ENCODE data around the gene ZNF487. TPM values are rescaled to one million over a fixed set of nuclear protein-coding genes. Genes with fewer than 3 reads are reported as not detected.
"Not testable (repeated sequence)": the region's sequence is repeated elsewhere in the genome, so short reads cannot be mapped to it uniquely, and the experiment has no call there.

Gene ZNF487
- polyA plus RNA-seq, 4 donors: 8.4 to 12.2 (median 10.9) TPM

DNA sequence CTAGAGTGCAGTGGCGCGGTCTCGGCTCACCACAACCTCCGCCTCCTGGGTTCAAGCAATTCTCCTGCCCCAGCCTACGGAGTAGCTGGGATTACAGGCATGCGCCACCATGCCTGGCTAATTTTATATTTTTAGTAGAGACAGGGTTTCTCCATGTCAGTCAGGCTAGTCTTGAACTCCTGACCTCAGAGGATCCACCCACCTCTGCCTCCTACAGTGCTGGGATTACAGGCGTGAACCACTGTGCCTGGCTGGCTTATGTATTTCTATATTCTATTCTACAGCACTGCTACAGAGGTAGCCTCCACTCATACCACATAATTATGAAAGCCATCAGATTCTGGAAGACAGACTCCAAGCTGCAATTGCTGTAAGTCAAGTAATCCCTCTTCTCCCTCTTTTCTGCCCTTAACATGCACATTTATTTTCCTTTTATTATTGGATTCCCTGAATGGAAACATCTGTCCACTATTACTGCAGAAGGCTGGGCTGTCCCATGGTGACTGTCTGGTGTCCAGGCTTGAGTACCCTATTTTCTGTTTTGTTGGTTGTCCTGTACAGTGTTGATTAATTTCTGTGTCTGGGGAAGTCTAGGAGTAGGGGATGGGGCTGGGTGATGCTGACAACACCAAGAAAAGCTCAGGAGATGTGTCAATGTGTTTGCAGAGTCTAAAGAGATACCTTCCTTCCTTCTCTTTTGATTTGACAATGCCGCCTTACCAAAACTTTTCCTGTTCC, 5.8 kb upstream of the ZNF487 start:
- DNase-seq (ENCODE audit: low read depth in 4 of 4, low spot score in 3 of 4): no peak

DNA sequence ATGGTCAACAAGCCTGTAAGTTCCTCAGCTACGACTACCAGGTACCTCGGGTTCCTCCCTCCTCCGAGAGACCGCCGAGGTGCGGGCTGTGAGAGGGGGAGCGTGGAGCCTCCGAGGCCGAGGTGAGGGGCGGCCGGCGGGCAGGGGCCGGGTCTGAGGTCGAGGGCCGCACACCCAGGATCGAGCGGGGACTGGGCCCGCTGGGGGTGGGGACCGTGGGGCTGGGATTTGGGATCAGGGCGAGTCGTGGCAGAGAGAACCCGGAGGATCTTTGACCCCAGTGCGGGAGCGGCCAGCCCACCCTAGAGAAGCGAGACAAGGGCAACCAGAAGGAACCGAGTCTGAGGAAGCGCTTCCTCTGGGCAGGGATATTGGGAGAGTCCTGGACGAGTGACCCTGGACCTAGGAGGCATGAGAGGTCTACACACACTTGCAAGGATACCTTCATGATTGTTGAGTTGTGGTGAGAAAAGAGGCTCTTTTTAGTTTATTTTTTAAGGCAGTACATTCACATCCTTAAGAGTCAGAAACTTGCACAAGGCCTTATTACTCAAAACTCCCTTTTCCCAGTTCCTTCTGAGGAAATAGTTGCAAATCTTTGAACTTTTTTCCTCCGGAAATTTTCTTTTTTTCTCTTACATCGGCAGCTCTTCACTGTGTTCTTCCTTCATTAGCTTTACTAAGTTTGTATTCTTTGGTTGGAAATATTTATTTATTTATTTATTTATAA, 395 bp downstream of the ZNF487 start:
- DNase-seq (ENCODE audit: low read depth in 4 of 4, low spot score in 3 of 4): peak in 1 of 4 donors; percentile 29

DNA sequence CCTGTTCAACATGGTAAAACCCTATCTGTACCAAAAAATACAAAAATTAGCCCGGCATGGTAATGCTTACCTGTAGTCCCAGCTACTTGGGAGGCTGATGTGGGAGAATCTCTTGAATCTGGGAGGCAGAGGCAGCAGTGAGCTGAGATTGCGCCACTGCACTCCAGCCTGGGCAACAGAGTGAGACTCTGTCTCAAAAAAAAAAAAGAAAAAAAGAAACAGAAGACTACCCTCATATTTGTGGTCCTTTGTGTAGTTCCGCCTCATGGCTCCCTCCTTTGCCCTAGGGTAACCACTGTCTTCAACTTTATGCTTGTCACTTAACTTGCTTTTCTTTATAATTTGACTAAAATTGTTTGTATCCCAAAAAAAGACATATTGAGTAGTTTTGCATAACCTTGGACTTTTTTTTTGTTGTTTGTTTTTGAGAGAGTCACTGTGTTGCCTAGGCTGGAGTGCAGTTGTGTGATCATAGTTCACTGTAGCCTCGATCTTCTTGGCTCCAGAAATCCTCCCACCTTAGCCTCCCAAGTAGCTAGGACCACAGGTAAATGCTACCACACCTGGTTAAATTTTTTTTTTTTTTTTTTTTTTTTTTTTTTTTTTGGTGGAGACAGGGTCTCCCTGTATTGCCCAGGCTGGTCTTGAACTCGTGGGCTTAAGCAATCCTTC, 3.7 kb downstream of the ZNF487 start:
- no peak for DNase-seq (ENCODE audit: low read depth in 4 of 4, low spot score in 3 of 4)

DNA sequence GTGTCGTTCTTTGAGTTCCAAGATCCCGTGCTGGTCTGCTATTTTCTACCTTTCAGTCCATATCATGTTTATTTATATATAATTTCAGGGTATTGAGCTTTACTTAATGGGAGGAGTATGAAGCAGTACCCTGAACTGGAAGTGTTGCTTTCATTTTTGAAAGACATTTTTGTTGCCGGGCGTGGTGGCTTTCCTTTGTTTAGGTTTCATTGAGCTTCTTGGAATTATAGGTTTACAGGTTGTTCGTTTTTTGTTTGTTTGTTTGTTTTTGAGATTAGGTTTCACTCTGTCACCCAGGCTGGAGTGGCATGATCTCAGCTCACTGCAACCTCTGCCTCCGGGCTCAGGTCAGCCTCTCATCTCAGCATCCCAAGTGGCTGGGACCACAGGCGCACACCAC, 7.4 kb downstream of the ZNF487 start:
- no peak for DNase-seq (ENCODE audit: low read depth in 4 of 4, low spot score in 3 of 4)

DNA sequence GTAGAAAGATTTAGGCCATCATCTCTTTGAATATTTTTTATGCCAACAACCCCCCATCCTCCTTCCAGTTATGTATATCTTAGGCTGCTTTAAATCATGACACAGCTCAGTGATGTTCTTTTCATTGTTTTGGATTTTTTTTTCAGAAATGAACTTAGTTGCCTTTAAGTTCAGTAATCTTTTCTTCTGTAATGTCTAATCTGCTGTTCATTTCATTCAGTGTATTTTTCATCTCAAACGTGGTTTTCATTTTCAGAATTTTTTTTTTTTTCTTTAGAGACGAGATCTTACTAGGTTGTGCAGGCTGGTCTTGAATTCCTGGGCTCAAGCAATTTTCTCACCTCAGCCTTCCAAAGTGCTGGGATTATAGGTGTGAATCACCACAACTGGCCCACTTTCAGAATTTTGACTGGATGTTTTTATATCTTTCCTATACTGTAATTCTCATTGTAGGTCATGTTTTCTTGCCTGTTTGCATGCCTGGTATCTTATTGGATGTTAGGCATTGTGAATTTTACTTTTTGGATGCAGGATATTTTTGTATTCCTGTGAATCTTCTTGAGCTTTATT, 8.1 kb downstream of the ZNF487 start:
- no peak for DNase-seq (ENCODE audit: low read depth in 4 of 4, low spot score in 3 of 4)

DNA sequence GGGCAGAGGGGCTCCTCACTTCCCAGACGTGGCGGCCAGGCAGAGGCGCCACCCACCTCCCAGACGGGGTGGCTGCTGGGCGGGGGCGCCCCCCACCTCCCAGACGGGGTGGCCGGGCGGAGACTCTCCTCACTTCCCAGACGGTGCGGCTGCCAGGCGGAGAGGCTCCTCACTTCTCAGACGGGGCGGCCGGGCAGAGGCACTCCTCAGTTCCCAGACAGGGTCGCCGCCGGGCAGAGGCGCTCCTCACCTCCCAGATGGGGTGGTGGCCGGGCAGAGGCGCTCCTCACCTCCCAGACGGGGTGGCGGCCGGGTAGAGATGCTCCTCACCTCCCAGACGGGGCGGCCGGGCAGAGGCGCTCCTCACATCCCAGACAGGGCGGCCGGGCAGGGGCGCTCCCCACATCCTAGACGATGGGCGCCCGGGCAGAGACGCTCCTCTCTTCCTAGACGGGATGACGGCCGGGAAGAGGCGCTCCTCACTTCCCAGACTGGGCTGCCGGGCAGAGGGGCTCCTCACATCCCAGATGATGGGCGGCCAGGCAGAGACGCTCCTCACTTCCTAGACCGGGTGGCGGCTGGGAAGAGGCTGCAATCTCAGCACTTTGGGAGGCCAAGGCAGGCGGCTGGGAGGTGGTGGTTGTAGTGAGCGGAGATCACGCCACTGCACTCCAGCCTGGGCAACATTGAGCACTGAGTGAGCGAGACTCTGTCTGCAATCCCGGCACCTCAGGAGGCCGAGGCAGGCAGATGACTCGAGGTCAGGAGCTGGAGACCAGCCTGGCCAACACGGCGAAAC, 9.5 kb downstream of the ZNF487 start:
- not testable (repeated sequence) for DNase-seq (ENCODE audit: low read depth in 4 of 4, low spot score in 3 of 4)

DNA sequence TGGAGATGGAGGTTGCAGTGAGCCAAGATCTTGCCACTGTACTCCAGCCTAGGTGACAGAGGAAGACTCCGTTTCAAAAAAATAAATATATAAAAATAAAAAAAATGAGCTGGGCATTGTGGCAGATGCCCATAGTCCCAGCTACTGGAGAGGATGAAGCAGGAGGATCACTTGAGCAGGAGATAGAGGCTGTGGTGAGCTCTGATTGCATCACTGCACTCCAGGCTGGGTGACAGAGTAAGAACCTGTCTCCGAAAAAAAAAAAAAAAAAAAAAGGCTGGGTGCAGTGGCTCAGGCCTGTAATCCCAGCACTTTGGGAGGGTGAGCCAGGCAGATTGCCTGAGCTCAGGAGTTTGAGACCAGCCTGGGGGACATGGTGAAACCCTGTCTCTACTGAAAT, 11.8 kb downstream of the ZNF487 start:
- DNase-seq (ENCODE audit: low read depth in 4 of 4, low spot score in 3 of 4): no peak

DNA sequence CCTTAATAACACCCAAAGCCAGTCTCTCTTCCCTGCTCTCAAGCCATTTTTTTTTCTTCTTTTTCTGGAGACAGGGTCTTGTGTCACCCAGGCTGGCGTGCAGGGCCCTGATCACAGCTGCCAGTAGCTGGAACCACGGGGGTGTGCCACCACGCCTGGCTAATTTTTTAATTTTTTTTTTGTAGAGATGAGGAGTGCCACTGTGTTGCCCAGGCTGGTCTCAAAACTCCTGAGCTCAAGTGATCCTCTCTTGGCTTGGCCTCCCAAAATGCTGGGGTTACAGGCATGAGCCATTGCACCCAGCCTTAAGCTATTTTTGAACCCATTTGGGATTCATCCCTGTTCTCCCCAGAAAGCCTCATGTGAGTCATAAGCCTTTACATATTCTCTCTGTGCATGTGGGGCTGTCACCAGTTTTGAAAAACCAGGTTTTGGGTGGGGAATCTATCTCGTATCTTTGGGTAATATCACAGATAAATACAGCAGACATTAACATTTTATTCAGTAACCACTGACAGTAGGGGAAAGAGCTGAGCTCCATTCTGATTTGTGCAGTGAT, 15.5 kb downstream of the ZNF487 start:
- no peak for DNase-seq (ENCODE audit: low read depth in 4 of 4, low spot score in 3 of 4)

DNA sequence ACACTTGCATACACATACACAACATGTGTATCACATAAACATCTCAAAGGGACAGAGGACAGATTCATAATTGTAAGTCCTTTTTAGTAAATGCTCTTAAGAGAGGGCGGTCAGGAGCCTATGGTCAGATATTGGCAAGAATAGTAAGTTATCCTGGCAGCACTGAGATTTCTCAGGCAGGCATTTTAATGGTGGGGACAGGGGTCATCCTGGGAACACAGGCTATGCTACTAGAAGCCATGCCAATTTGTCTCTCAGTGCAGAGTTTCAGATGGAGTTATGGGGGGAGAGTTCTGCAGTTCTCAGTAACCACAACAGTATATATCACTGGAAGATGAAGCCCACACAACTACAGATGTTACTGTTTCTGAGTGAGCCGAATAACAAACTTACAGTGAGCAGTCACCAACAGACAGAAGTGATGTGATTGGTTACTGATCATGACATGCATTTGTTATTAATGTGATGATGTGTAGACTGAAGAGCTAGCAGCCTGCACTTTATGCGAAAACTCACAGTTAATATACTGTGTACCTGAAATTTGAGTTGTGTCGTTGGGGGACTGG, 16.4 kb downstream of the ZNF487 start:
- no peak for DNase-seq (ENCODE audit: low read depth in 4 of 4, low spot score in 3 of 4)

DNA sequence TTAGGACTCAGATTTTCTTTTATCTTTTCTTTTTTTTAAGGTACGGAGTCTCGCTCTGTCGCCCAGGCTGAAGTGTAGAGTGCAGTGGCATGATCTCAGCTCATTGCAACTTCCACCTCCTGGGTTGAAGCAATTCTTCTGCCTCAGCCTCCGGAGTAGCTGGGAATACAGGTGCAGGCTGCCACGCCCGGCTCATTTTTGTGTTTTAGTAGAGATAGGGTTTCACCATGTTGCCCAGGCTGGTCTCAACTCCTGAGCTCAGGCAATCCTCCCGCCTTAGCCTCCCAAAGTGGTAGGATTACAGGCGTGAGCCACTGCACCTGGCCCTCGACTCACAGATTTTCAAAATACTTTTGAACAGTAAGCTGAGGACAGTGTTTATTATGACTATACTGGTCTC, 17.1 kb downstream of the ZNF487 start:
- DNase-seq (ENCODE audit: low read depth in 4 of 4, low spot score in 3 of 4): not testable (repeated sequence)

DNA sequence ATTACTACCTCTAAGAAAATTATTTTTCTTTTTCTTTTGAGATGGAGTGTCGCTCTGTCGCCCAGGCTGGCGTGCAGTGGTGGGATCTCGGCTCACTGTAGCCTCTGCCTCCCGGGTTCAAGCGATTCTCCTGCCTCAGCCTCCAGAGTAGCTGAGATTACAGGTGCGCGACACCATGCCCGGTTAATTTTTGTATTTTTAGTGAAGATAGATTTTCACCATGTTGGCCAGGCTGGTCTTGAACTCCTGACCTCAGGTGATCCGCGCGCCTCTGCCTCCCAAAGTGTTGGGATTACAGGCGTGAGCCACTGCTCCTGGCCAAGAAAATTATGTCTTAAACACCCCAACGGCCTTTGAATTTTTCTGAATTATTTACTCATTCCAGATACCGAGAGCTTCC, 19.6 kb downstream of the ZNF487 start:
- not testable (repeated sequence) for DNase-seq (ENCODE audit: low read depth in 4 of 4, low spot score in 3 of 4)

DNA sequence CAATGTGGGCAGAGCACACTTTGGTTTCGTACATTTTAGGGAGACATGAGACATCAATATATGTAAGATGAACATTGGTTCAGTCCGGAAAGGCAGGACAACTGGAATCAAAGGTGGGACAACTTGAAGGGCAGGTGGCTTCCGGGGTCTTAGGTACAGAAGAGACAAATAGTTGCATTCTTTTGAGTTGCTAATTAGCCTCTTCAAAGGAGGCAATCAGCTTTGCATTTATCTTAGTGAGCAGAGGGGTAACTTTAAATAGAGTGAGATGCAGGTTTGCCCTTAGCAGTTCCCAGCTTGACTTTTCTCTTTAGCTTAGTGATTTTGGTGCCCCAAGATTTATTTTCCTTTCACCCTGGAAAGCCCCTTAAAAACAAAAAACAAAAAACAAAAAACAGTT, 21.3 kb downstream of the ZNF487 start:
- no peak for DNase-seq (ENCODE audit: low read depth in 4 of 4, low spot score in 3 of 4)

DNA sequence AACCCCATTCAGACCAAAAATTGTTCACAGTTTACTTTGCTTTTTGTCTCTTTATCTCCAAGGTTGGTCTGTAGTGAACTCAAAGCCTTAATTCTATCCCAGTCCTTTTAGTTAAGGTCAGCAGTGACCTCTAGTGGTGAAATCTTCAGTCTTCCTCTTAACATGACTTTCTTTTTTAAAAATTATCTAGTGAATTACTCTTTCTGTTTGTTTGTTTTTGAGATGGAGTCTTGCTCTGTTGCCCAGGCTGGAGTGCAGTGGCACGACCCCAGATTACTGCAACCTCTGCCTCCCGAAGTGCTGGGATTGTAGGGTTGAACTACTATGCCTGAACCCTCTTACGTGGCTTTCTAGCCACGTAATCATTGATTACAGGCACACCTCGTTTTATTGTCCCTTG, 25.0 kb downstream of the ZNF487 start:
- DNase-seq (ENCODE audit: low read depth in 4 of 4, low spot score in 3 of 4): peak; percentile 44 to 73 (median 59)

DNA sequence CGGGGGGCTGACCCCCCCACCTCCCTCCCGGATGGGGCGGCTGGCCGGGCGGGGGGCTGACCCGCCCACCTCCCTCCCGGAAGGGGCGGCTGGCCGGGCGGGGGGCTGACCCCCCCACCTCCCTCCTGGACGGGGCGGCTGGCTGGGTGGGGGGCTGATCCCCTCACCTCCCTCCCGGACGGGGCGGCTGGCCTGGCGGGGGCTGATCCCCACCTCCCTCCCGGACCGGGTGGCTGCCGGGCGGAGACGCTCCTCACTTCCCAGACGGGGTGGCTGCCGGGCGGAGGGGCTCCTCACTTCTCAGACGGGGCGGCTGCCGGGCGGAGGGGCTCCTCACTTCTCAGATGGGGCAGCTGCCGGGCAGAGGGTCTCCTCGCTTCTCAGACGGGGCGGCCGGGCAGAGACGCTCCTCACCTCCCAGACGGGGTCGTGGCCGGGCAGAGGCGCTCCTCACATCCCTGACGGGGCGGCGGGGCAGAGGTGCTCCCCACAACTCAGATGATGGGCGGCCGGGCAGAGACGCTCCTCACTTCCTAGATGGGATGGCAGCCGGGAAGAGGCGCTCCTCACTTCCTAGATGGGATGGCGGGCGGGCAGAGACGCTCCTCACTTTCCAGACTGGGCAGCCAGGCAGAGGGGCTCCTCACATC, 28.3 kb downstream of the ZNF487 start:
- DNase-seq (ENCODE audit: low read depth in 4 of 4, low spot score in 3 of 4): not testable (repeated sequence)

DNA sequence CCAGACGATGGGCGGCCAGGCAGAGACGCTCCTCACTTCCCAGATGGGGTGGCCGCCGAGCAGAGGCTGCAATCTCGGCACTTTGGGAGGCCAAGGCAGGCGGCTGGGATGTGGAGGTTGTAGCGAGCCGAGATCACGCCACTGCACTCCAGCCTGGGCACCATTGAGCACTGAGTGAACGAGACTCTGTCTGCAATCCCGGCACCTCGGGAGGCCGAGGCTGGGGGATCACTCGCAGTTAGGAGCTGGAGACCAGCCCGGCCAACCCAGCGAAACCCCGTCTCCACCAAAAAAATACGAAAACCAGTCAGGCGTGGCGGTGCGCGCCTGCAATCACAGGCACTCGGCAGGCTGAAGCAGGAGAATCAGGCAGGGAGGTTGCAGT, 28.8 kb downstream of the ZNF487 start:
- not testable (repeated sequence) for DNase-seq (ENCODE audit: low read depth in 4 of 4, low spot score in 3 of 4)

DNA sequence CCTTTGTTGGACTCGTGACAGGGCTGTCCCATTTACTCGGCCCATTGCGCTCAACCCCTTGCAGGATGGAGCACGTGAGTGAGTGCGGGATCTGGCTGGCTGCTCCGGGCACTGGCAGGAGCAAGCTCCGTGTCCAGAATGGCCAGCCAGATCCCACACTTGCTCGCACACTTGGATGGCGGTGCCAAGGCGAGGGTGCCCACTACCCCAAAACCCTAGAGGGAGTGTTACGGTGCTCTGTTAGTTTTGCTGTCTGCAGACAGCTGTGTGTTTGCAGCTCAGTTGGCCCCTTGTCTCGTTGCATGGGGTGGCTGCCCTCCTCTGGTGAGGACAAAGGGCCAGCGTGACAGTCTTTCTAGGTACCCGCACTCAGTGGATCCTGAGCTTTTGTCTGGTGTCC, 34.2 kb downstream of the ZNF487 start:
- DNase-seq (ENCODE audit: low read depth in 4 of 4, low spot score in 3 of 4): no peak

DNA sequence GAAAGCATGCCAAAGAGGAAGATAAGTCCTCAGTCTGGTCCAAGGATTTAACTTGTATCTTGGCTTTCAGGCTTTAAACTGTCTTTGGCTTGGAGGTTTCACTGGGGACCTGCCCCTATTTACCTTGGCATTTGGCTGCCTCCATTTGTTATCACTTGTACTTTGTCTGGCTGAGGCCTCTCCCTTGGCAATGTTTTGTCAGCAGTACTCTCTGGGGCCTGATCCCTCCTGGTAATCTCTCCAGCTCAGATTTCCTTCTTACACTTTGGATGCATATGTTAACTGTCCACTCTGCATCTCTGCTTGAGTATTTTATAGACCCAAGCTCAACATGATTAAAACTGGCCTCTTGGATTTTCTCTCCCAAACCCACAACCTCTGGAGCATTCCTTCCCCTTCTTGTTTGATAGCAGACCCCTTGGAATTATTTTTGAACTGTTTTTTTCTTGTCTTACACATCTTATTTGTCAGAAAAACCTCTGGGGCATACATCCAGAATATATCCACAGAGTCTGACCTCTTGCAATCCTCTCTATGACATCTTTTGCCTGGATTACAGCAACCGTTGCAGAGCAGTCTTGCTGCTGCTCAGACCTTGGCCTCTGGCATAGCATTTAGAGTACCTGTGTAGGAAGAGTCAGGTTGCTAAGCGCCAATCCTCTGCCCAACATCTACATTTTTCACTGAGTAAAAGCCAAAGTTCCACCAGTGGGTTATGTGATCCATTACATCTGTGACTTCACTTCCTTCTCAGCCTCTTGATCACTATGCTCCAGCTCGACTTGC, 35.2 kb downstream of the ZNF487 start:
- DNase-seq (ENCODE audit: low read depth in 4 of 4, low spot score in 3 of 4): no peak

DNA sequence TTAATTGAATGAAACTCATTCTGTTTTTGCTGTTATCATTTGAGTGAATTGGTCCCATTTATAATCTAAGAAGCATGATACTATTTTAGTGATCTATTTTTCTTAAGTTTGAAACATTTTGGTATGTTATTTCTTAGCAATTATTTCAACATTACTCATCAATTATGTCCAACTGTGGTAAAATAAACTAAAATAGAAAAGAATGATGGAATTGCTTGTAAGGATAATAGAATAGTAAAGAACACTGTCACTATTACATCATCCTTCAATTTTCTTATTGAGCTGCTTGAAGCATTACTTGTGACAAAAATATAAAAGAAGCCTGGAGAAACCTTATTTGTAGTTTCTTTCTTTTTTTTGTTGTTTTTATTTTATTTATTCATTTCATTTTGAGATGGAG, 42.4 kb downstream of the ZNF487 start:
- no peak for DNase-seq (ENCODE audit: low read depth in 4 of 4, low spot score in 3 of 4)

All from left renal pelvis (tissue), 4 donors.